ENCODE measurements around the gene KCTD5.

GRCh38 chr16:2734844-2735515 lies 52.7 kb downstream of the KCTD5 start:
- TF ChIP-seq CTCF (IDR thresholded peaks at IDR 0.05; ENCODE audit: insufficient read depth, low read depth, low read length) (no peak), EZH2 (IDR thresholded peaks at IDR 0.05; ENCODE audit: insufficient read depth, low read length) (no peak)
